HAP-1 (cell line): ENCODE measurements around the gene NUDT17.

Experiments
- DNase-seq, 2 experiments: peaks; one replicate each; pipeline ENCODE4 v3.0.0-alpha.2; 2016 to 2020; ENCODE audit warnings: low spot score in 2 of 2
- H3K27me3 ChIP-seq: fragments of 250-450 bp; sonication (Bioruptor Pico); 2 replicates; pipeline ENCODE4 v1.5.1; 2020; ENCODE audit warnings: low read depth, mild to moderate bottlenecking, moderate library complexity
- H3K36me3 ChIP-seq: fragments of 250-450 bp; sonication (Bioruptor Pico); replicated peaks from 2 replicates; pipeline ENCODE4 v1.5.1; 2020; ENCODE audit warnings: mild to moderate bottlenecking
- H3K4me1 ChIP-seq: fragments of 250-450 bp; sonication (Bioruptor Pico); 2 replicates; pipeline ENCODE4 v1.5.1; 2020; ENCODE audit warnings: mild to moderate bottlenecking
- H3K4me3 ChIP-seq: fragments of 250-450 bp; sonication (Bioruptor Pico); 2 replicates; pipeline ENCODE4 v1.5.1; 2020; ENCODE audit warnings: mild to moderate bottlenecking, moderate library complexity
- H3K9me3 ChIP-seq: fragments of 250-450 bp; sonication (Bioruptor Pico); 2 replicates; pipeline ENCODE4 v1.5.1; 2020; ENCODE audit warnings: mild to moderate bottlenecking, moderate library complexity
- in situ Hi-C: fragments of 300-500 bp; cut with MboI; formaldehyde crosslinking; loops from 3 replicates; pipeline ENCODE4 v1.14.3; 2020; ENCODE audit warnings: low sequenced_read_pairs, inconsistent platforms, mixed read lengths

The NUDT17 gene

GRCh38 chr1:145886816-145887215 is 41.4 kb downstream of the NUDT17 start:
- in situ Hi-C loops = no loop called here
- peak; percentile 48 to 49 for DNase-seq

DNA sequence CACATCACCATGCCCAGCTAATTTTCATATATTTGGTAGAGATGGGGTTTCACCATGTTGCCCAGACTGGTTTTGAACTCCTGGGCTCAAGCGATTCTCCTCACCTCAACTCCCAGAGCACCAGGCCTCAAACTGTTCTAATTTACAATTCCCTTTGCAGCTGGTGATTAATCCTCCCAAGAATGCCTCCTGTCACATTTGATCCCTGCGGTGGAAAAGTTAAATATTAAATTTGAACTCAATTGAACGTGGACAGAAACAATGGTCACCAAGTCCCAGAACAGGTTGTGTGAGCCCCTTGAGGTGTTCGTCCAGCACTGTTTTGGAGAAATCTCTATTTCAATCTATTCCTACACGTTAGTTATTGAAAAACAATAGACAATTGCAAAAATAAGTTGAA is 42.2 kb downstream of the NUDT17 start:
- Histone ChIP-seq H3K36me3 (no peaks in the 10 kb centered on the region), H3K4me3 (no peak overlapping the region), H3K4me1 (peaks cover 21% of the 10 kb centered on the region), H3K27me3 (peaks cover 11% of the 10 kb centered on the region), H3K9me3 (no peaks in the 10 kb centered on the region)
- DNase-seq = peak in 1 of 2 experiments; percentile 25
- in situ Hi-C loops = no loop called here

More at GRCh38 chr1:145886816-145887215, 41.4 kb downstream of the NUDT17 start:
- peaks cover 11% of the 10 kb centered on the region for H3K27me3 ChIP-seq
- no peaks in the 10 kb centered on the region for H3K9me3 ChIP-seq
- no peaks in the 10 kb centered on the region for H3K36me3 ChIP-seq
- no peak overlapping the region for H3K4me3 ChIP-seq
- peaks cover 17% of the 10 kb centered on the region for H3K4me1 ChIP-seq

DNA sequence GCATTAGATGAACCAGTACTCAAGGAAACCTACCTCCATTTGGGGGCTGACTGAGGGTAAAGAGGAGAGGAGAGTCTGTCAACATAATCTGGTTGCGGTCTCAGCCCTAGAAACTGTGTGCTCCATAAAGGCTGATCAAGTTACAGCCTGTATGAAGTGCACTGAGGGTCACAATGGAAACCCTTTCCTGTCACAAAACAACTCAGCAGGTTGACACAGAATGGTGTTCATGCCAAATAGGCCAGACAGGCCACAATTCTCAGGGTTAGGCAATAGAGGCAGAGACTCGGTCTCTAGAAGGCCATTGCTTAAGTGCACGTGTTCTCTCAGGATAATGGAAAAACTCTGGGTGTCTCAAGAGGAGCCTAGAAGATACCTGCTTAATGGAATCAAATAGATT is 44.3 kb downstream of the NUDT17 start:
- Histone ChIP-seq H3K36me3 (no peaks in the 10 kb centered on the region), H3K4me3 (no peak overlapping the region), H3K27me3 (peaks cover 4% of the 10 kb centered on the region; the same call in 1 of the 2 replicates), H3K4me1 (peaks cover 21% of the 10 kb centered on the region), H3K9me3 (no peaks in the 10 kb centered on the region)
- DNase-seq = no peak
- in situ Hi-C loops = no loop called here

DNA sequence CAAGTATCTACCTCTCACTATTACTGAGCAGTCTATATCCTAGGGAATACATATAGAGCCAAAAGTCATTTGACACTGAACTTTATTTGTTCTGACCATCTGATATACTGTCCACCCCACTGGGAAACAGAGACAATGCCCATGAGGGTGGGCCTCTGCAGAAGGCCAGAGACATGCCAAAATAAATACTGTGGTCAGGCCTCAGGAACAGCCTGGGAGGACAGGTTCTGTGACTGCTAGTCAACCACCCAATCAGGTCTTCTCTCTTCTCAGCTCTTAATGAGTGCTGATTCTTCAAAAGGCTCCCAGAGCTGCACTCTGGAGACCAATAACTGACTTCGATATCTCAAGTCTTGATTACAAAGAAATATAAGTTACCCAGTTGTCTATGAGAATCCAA is 45.7 kb downstream of the NUDT17 start:
- H3K4me3 ChIP-seq = no peak overlapping the region
- H3K27me3 ChIP-seq = no peaks in the 10 kb centered on the region
- no peaks in the 10 kb centered on the region for H3K9me3 ChIP-seq
- DNase-seq = no peak
- in situ Hi-C loops = no loop called here
- H3K36me3 ChIP-seq = no peaks in the 10 kb centered on the region
- peaks cover 21% of the 10 kb centered on the region for H3K4me1 ChIP-seq

DNA sequence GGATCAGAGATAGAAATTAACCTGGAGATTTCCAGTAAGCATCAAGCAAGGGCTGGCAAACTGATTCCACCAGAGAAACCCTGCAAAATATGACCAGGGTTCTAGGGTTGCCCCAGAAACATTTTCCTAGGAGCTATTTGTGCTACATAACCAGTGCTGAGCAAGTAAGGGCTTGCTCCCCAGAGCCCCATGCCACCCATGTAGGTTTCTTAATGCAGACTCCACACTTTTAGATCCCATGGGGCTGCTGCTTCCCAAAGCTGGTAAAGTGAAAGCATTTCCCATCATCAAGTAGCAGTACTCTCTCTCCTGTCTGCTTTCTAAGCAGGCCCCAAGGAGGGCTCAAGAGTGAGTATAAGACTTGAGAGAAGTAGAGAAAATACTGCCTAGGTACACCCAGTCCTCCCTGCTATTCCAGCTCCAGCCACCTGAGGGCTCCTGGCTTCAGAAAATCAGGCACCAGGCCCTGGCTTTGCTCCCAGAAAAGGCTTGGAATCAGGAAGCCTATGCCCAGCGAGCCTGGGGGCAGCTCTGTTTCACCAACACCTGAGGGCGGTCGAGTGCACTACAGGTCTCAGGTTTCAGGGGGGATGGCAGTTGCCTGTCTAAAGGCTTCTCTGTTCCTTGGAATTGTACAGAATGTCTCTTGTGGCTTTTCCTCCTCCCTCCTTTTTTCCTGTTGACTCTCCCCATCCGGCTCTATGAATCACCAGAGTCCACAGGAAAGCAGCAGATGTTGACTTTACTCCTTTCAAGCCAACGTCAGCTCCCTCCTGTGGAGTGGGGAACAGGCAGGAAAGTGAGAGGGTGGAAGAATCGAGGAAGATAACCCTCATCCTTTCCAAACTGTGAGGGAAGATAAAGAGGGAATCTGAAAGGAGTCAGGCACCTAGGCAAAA is 46.4 kb downstream of the NUDT17 start:
- DNase-seq = peak; percentile 93 to 97
- no peak overlapping the region for H3K4me3 ChIP-seq
- H3K4me1 ChIP-seq = peaks cover 15% of the 10 kb centered on the region
- in situ Hi-C loops = no loop called here
- no peaks in the 10 kb centered on the region for H3K27me3 ChIP-seq
- no peaks in the 10 kb centered on the region for H3K36me3 ChIP-seq
- H3K9me3 ChIP-seq = no peaks in the 10 kb centered on the region

DNA sequence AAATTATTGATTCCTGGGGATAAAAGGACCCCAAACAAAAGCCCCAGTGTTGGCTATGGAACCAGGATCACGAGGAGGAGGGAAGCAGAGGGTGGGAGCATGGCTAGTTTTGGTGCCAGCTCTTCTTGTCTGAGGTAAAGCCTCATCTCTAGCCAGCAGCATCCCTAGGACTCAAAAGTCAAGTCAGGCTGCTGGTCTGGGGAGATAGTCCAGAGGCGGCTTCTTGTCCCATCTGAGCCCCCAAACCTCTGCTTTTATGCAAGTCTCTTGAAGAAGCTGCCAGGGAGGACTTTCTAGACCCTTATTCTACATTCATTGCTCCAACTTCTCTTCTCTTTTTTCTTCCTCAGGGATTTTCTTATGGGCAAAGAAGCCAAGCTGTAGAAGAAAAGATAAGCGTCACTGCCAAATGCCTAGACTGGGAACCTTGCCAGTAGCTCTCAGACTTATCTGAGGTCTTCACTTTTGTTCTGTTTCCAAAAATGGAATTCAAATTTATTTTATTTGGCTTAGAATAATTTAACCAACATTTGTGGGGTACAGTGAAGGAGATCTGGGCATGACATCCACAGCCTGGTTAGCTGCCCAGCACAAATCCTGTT is 47.2 kb downstream of the NUDT17 start:
- Histone ChIP-seq H3K27me3 (no peaks in the 10 kb centered on the region), H3K4me1 (peaks cover 7% of the 10 kb centered on the region), H3K36me3 (no peaks in the 10 kb centered on the region), H3K9me3 (no peaks in the 10 kb centered on the region), H3K4me3 (no peak overlapping the region)
- no peak for DNase-seq
- in situ Hi-C loops = no loop called here

DNA sequence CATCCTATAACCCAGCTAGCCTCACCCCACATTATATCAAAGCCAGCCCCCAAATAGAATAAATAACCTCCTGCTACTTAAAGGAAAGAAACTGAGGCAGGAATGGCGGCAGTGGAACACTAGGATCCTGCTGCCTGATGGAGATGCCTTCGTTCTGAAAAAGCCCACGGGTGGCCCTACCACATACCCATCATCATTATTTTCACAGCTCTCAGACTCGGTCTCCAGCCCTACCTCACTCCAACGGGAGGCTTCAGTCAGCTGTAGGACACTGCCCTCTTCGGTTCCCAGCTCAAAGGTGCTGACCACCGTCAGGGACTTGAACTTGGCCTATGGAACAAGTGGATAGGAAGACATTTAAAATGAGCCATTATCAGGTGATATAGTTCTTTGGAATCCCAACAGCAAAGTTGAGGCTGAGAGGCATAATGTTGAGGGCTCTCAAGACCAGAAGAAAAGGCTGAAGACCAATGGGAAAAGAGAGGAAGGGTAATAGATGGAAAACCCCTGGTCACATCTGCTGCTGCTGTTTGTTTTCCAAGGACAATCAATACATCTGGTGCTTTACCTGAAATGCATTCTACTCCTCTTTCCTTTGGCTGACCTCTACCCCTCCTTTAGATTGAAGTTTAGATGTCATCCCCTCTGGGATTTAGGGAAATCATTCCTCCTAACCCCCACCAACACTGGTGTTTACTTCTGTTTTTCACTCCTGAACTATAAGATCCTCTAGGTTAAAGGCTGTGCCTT is 48.1 kb downstream of the NUDT17 start:
- no peaks in the 10 kb centered on the region for H3K36me3 ChIP-seq
- peaks cover 5% of the 10 kb centered on the region for H3K4me1 ChIP-seq
- no peaks in the 10 kb centered on the region for H3K27me3 ChIP-seq
- no peak for DNase-seq
- in situ Hi-C loops = no loop called here
- no peak overlapping the region for H3K4me3 ChIP-seq
- H3K9me3 ChIP-seq = no peaks in the 10 kb centered on the region

GRCh38 chr1:145895471-145895870 is 50.0 kb downstream of the NUDT17 start:
- in situ Hi-C loops = loop anchor here (5.0 kb wide), 1 partner anchor 77 kb away; no protein-coding TSS in a partner anchor
- Histone ChIP-seq H3K4me1 (peaks cover 5% of the 10 kb centered on the region), H3K27me3 (no peaks in the 10 kb centered on the region), H3K9me3 (no peaks in the 10 kb centered on the region), H3K36me3 (no peaks in the 10 kb centered on the region), H3K4me3 (no peak overlapping the region)
- DNase-seq = no peak

DNA sequence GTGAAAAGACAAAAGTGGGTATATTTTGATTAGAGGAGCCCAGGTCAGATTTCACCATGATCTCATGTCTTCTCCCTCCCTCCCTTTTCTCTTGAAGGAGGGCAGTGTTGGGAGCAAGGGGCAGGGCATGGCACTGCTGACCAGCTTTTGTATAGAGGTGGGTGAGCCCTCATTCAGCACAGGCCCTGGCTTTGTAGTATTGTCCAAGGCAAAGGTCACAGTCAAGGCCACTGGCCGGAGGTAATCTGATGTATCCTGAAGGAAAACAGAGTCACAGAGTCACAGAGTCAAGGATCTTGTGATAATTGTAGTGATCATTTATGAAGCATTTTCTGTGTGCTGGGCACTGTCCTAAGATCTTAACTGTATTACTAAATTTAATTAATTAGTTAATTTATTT is 52.5 kb downstream of the NUDT17 start:
- no peak overlapping the region for H3K4me3 ChIP-seq
- H3K27me3 ChIP-seq = no peaks in the 10 kb centered on the region
- no peaks in the 10 kb centered on the region for H3K9me3 ChIP-seq
- H3K4me1 ChIP-seq = no peaks in the 10 kb centered on the region
- no peaks in the 10 kb centered on the region for H3K36me3 ChIP-seq
- DNase-seq = no peak
- in situ Hi-C loops = loop anchor here (5.0 kb wide), 1 partner anchor 74 kb away; no protein-coding TSS in a partner anchor
